HL-60 (cell line): ENCODE measurements around the gene RTP5.

Experiments
- DNase-seq, 2 experiments: peaks; one replicate each; pipeline ENCODE4 v3.0.0-alpha.2; 2010 to 2020; ENCODE audit warnings: low read depth in 1 of 2, low spot score in 1 of 2
- H3K27ac ChIP-seq: fragments of 250-450 bp; sonication (Bioruptor Pico); replicated peaks from 2 replicates; pipeline ENCODE4 v1.5.1; 2020; ENCODE audit warnings: mild to moderate bottlenecking, moderate library complexity
- H3K27me3 ChIP-seq: fragments of 250-450 bp; sonication (Bioruptor Pico); 2 replicates; pipeline ENCODE4 v1.5.1; 2021; ENCODE audit warnings: mild to moderate bottlenecking, moderate library complexity; ENCODE audit not compliant: insufficient read depth, poor library complexity, severe bottlenecking
- H3K4me3 ChIP-seq: replicated peaks from 2 replicates; pipeline ENCODE4 v1.5.1; 2011; ENCODE audit warnings: mild to moderate bottlenecking, control low read depth, low read length; ENCODE audit not compliant: insufficient read depth
- GABPA ChIP-seq: IDR thresholded peaks from 2 replicates; pipeline ENCODE4 v1.6.1; 2012; ENCODE audit warnings: low read depth
- POLR2AphosphoS5 ChIP-seq: IDR thresholded peaks from 2 replicates; pipeline ENCODE4 v1.6.1; 2012; ENCODE audit warnings: low read depth
- SPI1 ChIP-seq: IDR thresholded peaks from 2 replicates; pipeline ENCODE4 v1.6.1; 2012; ENCODE audit warnings: low read depth, mild to moderate bottlenecking, borderline replicate concordance
- TF ChIP-seq, protein P1 (sequence below): IDR thresholded peaks from 2 replicates; pipeline ENCODE4 v1.6.1; 2012; ENCODE audit warnings: low read depth; ENCODE audit not compliant: insufficient replicate concordance
- TF ChIP-seq, protein P2 (sequence below): IDR thresholded peaks from one replicate; pipeline ENCODE4 v1.5.1; 2011; ENCODE audit warnings: low read length, control low read depth, inconsistent platforms; ENCODE audit not compliant: insufficient read depth

RTP5 gene

GRCh38 chr2:241894681-241895426, 25.3 kb downstream of the RTP5 start:
- no peak overlapping the region for H3K27ac ChIP-seq
- TF ChIP-seq GABPA = no peak
- TF ChIP-seq, protein P1, sequence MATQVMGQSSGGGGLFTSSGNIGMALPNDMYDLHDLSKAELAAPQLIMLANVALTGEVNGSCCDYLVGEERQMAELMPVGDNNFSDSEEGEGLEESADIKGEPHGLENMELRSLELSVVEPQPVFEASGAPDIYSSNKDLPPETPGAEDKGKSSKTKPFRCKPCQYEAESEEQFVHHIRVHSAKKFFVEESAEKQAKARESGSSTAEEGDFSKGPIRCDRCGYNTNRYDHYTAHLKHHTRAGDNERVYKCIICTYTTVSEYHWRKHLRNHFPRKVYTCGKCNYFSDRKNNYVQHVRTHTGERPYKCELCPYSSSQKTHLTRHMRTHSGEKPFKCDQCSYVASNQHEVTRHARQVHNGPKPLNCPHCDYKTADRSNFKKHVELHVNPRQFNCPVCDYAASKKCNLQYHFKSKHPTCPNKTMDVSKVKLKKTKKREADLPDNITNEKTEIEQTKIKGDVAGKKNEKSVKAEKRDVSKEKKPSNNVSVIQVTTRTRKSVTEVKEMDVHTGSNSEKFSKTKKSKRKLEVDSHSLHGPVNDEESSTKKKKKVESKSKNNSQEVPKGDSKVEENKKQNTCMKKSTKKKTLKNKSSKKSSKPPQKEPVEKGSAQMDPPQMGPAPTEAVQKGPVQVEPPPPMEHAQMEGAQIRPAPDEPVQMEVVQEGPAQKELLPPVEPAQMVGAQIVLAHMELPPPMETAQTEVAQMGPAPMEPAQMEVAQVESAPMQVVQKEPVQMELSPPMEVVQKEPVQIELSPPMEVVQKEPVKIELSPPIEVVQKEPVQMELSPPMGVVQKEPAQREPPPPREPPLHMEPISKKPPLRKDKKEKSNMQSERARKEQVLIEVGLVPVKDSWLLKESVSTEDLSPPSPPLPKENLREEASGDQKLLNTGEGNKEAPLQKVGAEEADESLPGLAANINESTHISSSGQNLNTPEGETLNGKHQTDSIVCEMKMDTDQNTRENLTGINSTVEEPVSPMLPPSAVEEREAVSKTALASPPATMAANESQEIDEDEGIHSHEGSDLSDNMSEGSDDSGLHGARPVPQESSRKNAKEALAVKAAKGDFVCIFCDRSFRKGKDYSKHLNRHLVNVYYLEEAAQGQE = no peak
- no peak for TF ChIP-seq SPI1
- TF ChIP-seq POLR2AphosphoS5 = no peak
- TF ChIP-seq, protein P2, sequence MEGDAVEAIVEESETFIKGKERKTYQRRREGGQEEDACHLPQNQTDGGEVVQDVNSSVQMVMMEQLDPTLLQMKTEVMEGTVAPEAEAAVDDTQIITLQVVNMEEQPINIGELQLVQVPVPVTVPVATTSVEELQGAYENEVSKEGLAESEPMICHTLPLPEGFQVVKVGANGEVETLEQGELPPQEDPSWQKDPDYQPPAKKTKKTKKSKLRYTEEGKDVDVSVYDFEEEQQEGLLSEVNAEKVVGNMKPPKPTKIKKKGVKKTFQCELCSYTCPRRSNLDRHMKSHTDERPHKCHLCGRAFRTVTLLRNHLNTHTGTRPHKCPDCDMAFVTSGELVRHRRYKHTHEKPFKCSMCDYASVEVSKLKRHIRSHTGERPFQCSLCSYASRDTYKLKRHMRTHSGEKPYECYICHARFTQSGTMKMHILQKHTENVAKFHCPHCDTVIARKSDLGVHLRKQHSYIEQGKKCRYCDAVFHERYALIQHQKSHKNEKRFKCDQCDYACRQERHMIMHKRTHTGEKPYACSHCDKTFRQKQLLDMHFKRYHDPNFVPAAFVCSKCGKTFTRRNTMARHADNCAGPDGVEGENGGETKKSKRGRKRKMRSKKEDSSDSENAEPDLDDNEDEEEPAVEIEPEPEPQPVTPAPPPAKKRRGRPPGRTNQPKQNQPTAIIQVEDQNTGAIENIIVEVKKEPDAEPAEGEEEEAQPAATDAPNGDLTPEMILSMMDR = no peak

GRCh38 chr2:241895427-241895711, 25.8 kb downstream of the RTP5 start:
- TF ChIP-seq, protein P1 = no peak
- TF ChIP-seq SPI1 (no peak), POLR2AphosphoS5 (no peak), GABPA (no peak)
- TF ChIP-seq, protein P2 = no peak

More at GRCh38 chr2:241894681-241895426, 25.3 kb downstream of the RTP5 start:
- Histone ChIP-seq H3K4me3 (no peak overlapping the region), H3K27me3 (no peaks in the 10 kb centered on the region)
- no peak for DNase-seq

DNA sequence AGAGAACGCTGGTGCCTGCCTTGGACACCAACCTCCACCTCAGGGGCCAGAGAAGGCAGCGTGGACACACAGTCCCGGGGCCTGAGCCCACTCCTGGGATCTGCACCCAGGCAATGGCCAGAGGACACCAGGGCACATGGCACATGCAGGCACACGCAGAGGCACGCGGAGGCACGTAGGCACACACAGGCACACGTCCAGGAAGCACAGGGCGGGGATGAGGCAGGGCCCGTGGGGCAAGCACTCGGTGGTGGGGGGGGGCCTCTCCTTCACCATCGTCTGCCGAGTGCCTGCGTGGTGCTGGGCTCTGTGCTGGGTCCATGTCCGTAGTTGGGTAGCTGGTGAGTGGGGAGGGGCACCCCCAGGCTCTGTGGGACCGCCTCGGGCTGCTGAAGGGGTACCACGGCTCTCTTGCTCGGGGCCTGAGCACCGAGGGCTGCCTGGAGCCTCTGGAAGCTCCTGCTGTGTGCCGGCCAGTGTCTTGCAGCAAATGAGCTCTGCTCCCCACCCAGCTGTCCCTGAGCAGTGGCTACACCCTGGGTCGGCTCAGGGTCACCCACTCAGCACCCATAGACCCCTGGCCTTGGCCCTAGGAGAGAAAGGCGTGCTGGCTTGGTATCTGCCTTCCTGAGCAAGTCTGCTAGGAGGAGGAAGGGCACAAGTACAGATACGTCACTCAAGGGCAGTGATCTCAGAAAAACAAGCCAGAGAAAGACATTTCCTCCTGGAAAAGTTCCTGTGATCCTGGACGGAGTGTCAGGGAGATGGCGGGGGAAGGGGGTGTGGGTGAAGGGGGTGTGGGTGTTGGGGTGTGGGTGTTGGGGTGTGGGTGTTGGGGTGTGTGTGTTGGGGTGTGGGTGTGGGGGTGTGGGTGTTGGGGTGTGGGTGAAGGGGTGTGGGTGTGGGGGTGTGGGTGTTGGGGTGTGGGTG, 26.4 kb downstream of the RTP5 start:
- Histone ChIP-seq H3K4me3 (no peak overlapping the region), H3K27ac (no peak overlapping the region), H3K27me3 (no peaks in the 10 kb centered on the region)
- TF ChIP-seq GABPA (no peak), POLR2AphosphoS5 (no peak), SPI1 (no peak)
- TF ChIP-seq, protein P2 = no peak
- TF ChIP-seq, protein P1 = no peak
- DNase-seq = no peak

More at GRCh38 chr2:241895427-241895711, 25.8 kb downstream of the RTP5 start:
- DNase-seq = no peak
- Histone ChIP-seq H3K27ac (no peak overlapping the region), H3K27me3 (no peaks in the 10 kb centered on the region), H3K4me3 (no peak overlapping the region)
